HepG2 (cell line): ENCODE results near the gene GSTM2. TPM values are rescaled to one million over a fixed set of nuclear protein-coding genes. Genes with fewer than 3 reads are reported as not detected.
A peak's percentile ranks its signal among the peaks of the same experiment; 100 is the strongest.

Source experiments
- ATAC-seq: fragments of 200-7000 bp; cut with Tn5 transposase; 3 replicates; pipeline ENCODE4 v1.9.1; 2020; ENCODE audit warnings: mild to moderate bottlenecking, moderate library complexity
- BruUV-seq: library from RNA; stranded (reverse); fragments of 400-500 nt; replicated peaks from 2 replicates; lab custom pipeline; 2021; lab: Mats Ljungman, UMichigan
- CTCF ChIA-PET: fragments of 300-600 bp; formaldehyde crosslinking; extraction: SDS; loops from one replicate; lab custom pipeline; 2021; ENCODE audit warnings: low total read pairs, inconsistent platforms, low intra/inter-chr PET ratio; lab: Yijun Ruan, JAX
- POLR2A ChIA-PET: fragments of 350-600 bp; sonication (Branson Sonifier 250); formaldehyde crosslinking; loops from one replicate; lab custom pipeline; 2020; ENCODE audit warnings: antibody characterized with exemption, inconsistent platforms; lab: Yijun Ruan, JAX
- DNase-seq: peaks from one replicate; pipeline ENCODE4 v3.0.0-alpha.2; 2015; ENCODE audit warnings: low spot score
- FAIRE-seq: peaks from 3 replicates; lab custom pipeline; 2011; peaks lifted over from hg19 to GRCh38; lab: Jason Lieb, UNC
- H2AFZ ChIP-seq: one replicate; pipeline ENCODE4 v1.6.1; 2011; ENCODE audit warnings: low read length, inconsistent platforms
- H3K27ac ChIP-seq: fragments of 300-600 bp; 3 replicates; pipeline ENCODE4 v1.8.0; 2011; ENCODE audit warnings: mixed run types, mild to moderate bottlenecking, mixed read lengths, low read length, inconsistent platforms; ENCODE audit not compliant: insufficient read depth; ENCODE audit errors: extremely low read length
- H3K27me3 ChIP-seq, 2 experiments: fragments of 200-600 bp in 1 of 2; 2 replicates in 1 of 2; 3 replicates in 1 of 2; pipeline versions ENCODE4 v1.6.0 to v1.8.0; 2011; ENCODE audit warnings: low read length in 2 of 2, mild to moderate bottlenecking in 2 of 2, moderate library complexity in 2 of 2, inconsistent platforms in 1 of 2; ENCODE audit not compliant: insufficient read depth in 2 of 2, control insufficient read depth in 1 of 2
- H3K36me3 ChIP-seq, 2 experiments: fragments of 200-600 bp in 1 of 2; replicated peaks in 1 of 2; 2 replicates in 1 of 2; 3 replicates in 1 of 2; pipeline versions ENCODE4 v1.5.1 to v1.8.0; 2011; ENCODE audit warnings: low read length in 2 of 2, inconsistent platforms in 1 of 2; ENCODE audit not compliant: insufficient read depth in 2 of 2, control insufficient read depth in 1 of 2
- H3K4me1 ChIP-seq: 2 replicates; pipeline ENCODE4 v1.5.1; 2012; ENCODE audit warnings: low read length, inconsistent platforms; ENCODE audit not compliant: insufficient read depth
- H3K4me2 ChIP-seq: 2 replicates; pipeline ENCODE4 v1.6.0; 2011; ENCODE audit warnings: low read depth, low read length, inconsistent platforms
- H3K4me3 ChIP-seq, 3 experiments: fragments of 200-600 bp in 1 of 3; sonication (generic), shearing (Covaris generic) in 1 of 3; replicated peaks in 1 of 3; 2 replicates each; pipeline ENCODE4 v1.5.1; 2011 to 2016; ENCODE audit warnings: low read length in 3 of 3, inconsistent platforms in 2 of 3, low read depth in 2 of 3, mild to moderate bottlenecking in 2 of 3, control low read depth in 1 of 3, mixed read lengths in 1 of 3; ENCODE audit not compliant: insufficient read depth in 1 of 3
- H3K79me2 ChIP-seq: one replicate; pipeline ENCODE4 v1.6.1; 2011; ENCODE audit warnings: low read length, inconsistent platforms; ENCODE audit not compliant: insufficient read depth
- H3K9ac ChIP-seq: 2 replicates; pipeline ENCODE4 v1.6.0; 2011; ENCODE audit warnings: mild to moderate bottlenecking, low read depth, low read length, inconsistent platforms; ENCODE audit not compliant: insufficient read depth
- H3K9me3 ChIP-seq: 2 replicates; pipeline ENCODE4 v1.5.1; 2012; ENCODE audit warnings: mild to moderate bottlenecking, low read length
- H4K20me1 ChIP-seq: 2 replicates; pipeline ENCODE4 v1.6.0; 2011; ENCODE audit warnings: inconsistent platforms, mild to moderate bottlenecking, low read length, moderate library complexity; ENCODE audit not compliant: insufficient read depth
- AKAP8 ChIP-seq: sonication (generic); formaldehyde crosslinking; IDR thresholded peaks from 2 replicates; pipeline ENCODE4 v1.5.1; 2020; ENCODE audit warnings: mild to moderate bottlenecking, missing genetic modification reagents
- BCL6 ChIP-seq: IDR thresholded peaks from 2 replicates; pipeline ENCODE4 v1.6.1; 2016; ENCODE audit warnings: missing genetic modification reagents, missing compliant biosample characterization
- CBX1 ChIP-seq: IDR thresholded peaks from one replicate; pipeline ENCODE4 v1.6.1; 2016; ENCODE audit warnings: antibody characterized with exemption, low read depth
- CREM ChIP-seq, 2 experiments: sonication (generic) in 1 of 2; formaldehyde crosslinking in 1 of 2; IDR thresholded peaks; 2 replicates each; pipeline versions ENCODE4 v1.4.0 to v1.6.1; 2016 to 2020; ENCODE audit warnings: antibody characterized with exemption in 1 of 2, mild to moderate bottlenecking in 1 of 2, missing genetic modification reagents in 1 of 2
- FOXK1 ChIP-seq: sonication (generic); formaldehyde crosslinking; IDR thresholded peaks from 2 replicates; pipeline ENCODE4 v1.4.0; 2020; ENCODE audit warnings: low read depth, missing genetic modification reagents, borderline replicate concordance
- KAT2B ChIP-seq: fragments of 150-350 bp; IDR thresholded peaks from 2 replicates; pipeline ENCODE4 v1.6.1; 2014; ENCODE audit warnings: low read depth, low read length, borderline replicate concordance
- KLF6 ChIP-seq: IDR thresholded peaks from 2 replicates; pipeline ENCODE4 v1.8.0; 2016; ENCODE audit warnings: missing biosample characterization, missing genetic modification reagents
- NRL ChIP-seq: sonication (generic); formaldehyde crosslinking; IDR thresholded peaks from 2 replicates; pipeline ENCODE4 v1.5.0; 2020; ENCODE audit warnings: missing genetic modification reagents, mild to moderate bottlenecking, moderate library complexity, borderline replicate concordance
- RXRA ChIP-seq: sonication (generic); formaldehyde crosslinking; IDR thresholded peaks from 2 replicates; pipeline ENCODE4 v1.5.1; 2020; ENCODE audit warnings: missing genetic modification reagents
- SNRNP70 ChIP-seq: fragments of 200-400 bp; formaldehyde crosslinking; IDR thresholded peaks from 2 replicates; pipeline ENCODE4 v1.6.1; 2017; ENCODE audit warnings: mild to moderate bottlenecking, low read depth, low read length, moderate library complexity
- SP5 ChIP-seq: IDR thresholded peaks from 2 replicates; pipeline ENCODE4 v1.6.1; 2016; ENCODE audit warnings: low read depth, borderline replicate concordance
- XBP1 ChIP-seq: sonication (generic); formaldehyde crosslinking; IDR thresholded peaks from 2 replicates; pipeline ENCODE4 v1.5.0; 2020; ENCODE audit warnings: missing genetic modification reagents
- ZBTB8A ChIP-seq: sonication (generic); formaldehyde crosslinking; IDR thresholded peaks from 2 replicates; pipeline ENCODE4 v1.4.0; 2020; ENCODE audit warnings: mild to moderate bottlenecking, low read depth, missing genetic modification reagents, borderline replicate concordance
- ZGPAT ChIP-seq: IDR thresholded peaks from 2 replicates; pipeline ENCODE4 v1.6.1; 2016; ENCODE audit warnings: mild to moderate bottlenecking
- ZNF17 ChIP-seq: sonication (generic); formaldehyde crosslinking; IDR thresholded peaks from 2 replicates; pipeline ENCODE4 v1.5.0; 2020; ENCODE audit warnings: mild to moderate bottlenecking, missing genetic modification reagents
- ZNF263 ChIP-seq: sonication (generic); formaldehyde crosslinking; IDR thresholded peaks from 2 replicates; pipeline ENCODE4 v1.4.0; 2020; ENCODE audit warnings: missing genetic modification reagents
- ZNF33B ChIP-seq: sonication (generic); formaldehyde crosslinking; IDR thresholded peaks from 2 replicates; pipeline ENCODE4 v1.5.1; 2020; ENCODE audit warnings: mild to moderate bottlenecking, missing genetic modification reagents
- ZNF546 ChIP-seq: sonication (generic); formaldehyde crosslinking; conservative IDR thresholded peaks from 2 replicates; pipeline ENCODE4 v1.8.1; 2023; ENCODE audit warnings: mild to moderate bottlenecking, missing genetic modification reagents
- ZNF687 ChIP-seq: sonication (generic); formaldehyde crosslinking; IDR thresholded peaks from 2 replicates; pipeline ENCODE4 v1.5.1; 2020; ENCODE audit warnings: mild to moderate bottlenecking, missing genetic modification reagents, moderate library complexity
- ZNF841 ChIP-seq: sonication (generic); formaldehyde crosslinking; IDR thresholded peaks from 2 replicates; pipeline ENCODE4 v1.8.1; 2023; ENCODE audit warnings: missing genetic modification reagents, borderline replicate concordance
- WGBS: methylation state at CpG from one replicate; pipeline ENCODE4 v1.1.6; 2017; ENCODE audit warnings: low lambda C conversion rate; 5-methylcytosine and 5-hydroxymethylcytosine counted together
- in situ Hi-C: cut with HindIII; loops from 2 replicates; pipeline ENCODE4 v1.10.0; 2017; ENCODE audit warnings: low pct_unique_long_range_greater_than_20kb; ENCODE audit not compliant: extremely low pct_ligation_motif_present
- intact Hi-C: fragments of 100-400 bp; cut with micrococcal nuclease; formaldehyde crosslinking; loops from one replicate; pipeline ENCODE4 v1.10.0; 2022; ENCODE audit not compliant: unreplicated experiment
- polyA plus RNA-seq, 8 experiments: library from polyadenylated mRNA; depleted of rRNA in 3 of 8; stranded (reverse) in 7 of 8; unstranded in 1 of 8; fragments of >200 nt; fragmentation: Illumina TruSeq in 4 of 8; extraction: Trizol in 4 of 8; gene quantifications; 2 replicates each; pipeline versions ENCODE4 v1.2.1 to v1.2.3, GENCODE V29; 2011 to 2016; ENCODE audit warnings: low read depth in 4 of 8, missing spikeins in 1 of 8, mixed read lengths in 1 of 8; ENCODE audit not compliant: insufficient read depth in 1 of 8
- total RNA-seq, 5 experiments: library from RNA; depleted of rRNA; stranded (reverse); fragments of >200 nt; fragmentation: Illumina TruSeq; extraction: Trizol; gene quantifications; 2 replicates each; pipeline ENCODE4 v1.2.3, GENCODE V29; 2016; ENCODE audit warnings: low read depth in 1 of 5

The GSTM2 gene
- total and polyA plus RNA-seq, 2 of the 13 experiments (the other 11 are each of a cell fraction or from before 2014, with no cell fraction given) = 7.0 to 15.0 TPM

GRCh38 chr1:109622137-109622892 lies 45.5 kb upstream of the GSTM2 start:
- Histone ChIP-seq H3K9ac (peak overlapping the region; percentile 53; the same call in 1 of the 2 replicates), H3K36me3 (peaks cover 18 to 27% of the 10 kb centered on the region in 2 experiments; a peak in 4 of 5 replicates), H3K4me3 (peak overlapping the region; percentile 71 to 89 (median 80); a peak in 4 of 6 replicates), H3K4me1 (peaks cover 45% of the 10 kb centered on the region), H3K79me2 (peaks cover 56% of the 10 kb centered on the region), H3K27ac (no peak overlapping the region), H3K27me3 (no peaks in the 10 kb centered on the region; a peak in 1 of 5 replicates), H3K4me2 (peak overlapping the region; percentile 92), H2AFZ (no peak overlapping the region), H4K20me1 (peaks cover 39% of the 10 kb centered on the region), H3K9me3 (no peaks in the 10 kb centered on the region)
- ChIA-PET CTCF (no interaction called here), POLR2A (no interaction called here)
- intact Hi-C loops (no loop called here), in situ Hi-C loops (loop anchor here (5.0 kb wide), 1 partner anchor 75 kb away; the partner anchor contains the start of gene GNAI3)
- FAIRE-seq = no peak
- no peak for DNase-seq
- no TSS peak for BruUV-seq
- WGBS = 93% methylated on average over 8 of the region's 11 CpGs
- no peak for ATAC-seq
- no peak for TF ChIP-seq SP5 (CRISPR knock-in tag)
- TF ChIP-seq SNRNP70 = no peak
- TF ChIP-seq ZNF841 (CRISPR knock-in tag) = no peak
- no peak for TF ChIP-seq KAT2B
- no peak for TF ChIP-seq ZNF546 (CRISPR knock-in tag)
- 0 out of 2 replicates have a peak, but pooled peaks have one; percentile 38 for TF ChIP-seq NRL (CRISPR knock-in tag)
- no peak for TF ChIP-seq CREM (IDR thresholded peaks at IDR 0.05)
- TF ChIP-seq CREM (CRISPR knock-in tag; IDR thresholded peaks at IDR 0.05) = no peak
- TF ChIP-seq FOXK1 (CRISPR knock-in tag) = no peak
- 0 out of 2 replicates have a peak, but pooled peaks have one; percentile 0 for TF ChIP-seq ZNF687
- no peak for TF ChIP-seq ZGPAT (CRISPR knock-in tag)
- TF ChIP-seq KLF6 (CRISPR knock-in tag) = no peak
- no peak for TF ChIP-seq ZNF17 (CRISPR knock-in tag)
- TF ChIP-seq AKAP8 = 0 out of 2 replicates have a peak, but pooled peaks have one; percentile 26
- no peak for TF ChIP-seq XBP1 (CRISPR knock-in tag)
- TF ChIP-seq CBX1 = no peak
- no peak for TF ChIP-seq BCL6
- TF ChIP-seq RXRA (CRISPR knock-in tag) = no peak
- TF ChIP-seq ZNF33B (CRISPR knock-in tag) = no peak
- no peak for TF ChIP-seq ZNF263
- no peak for TF ChIP-seq ZBTB8A
